Transverse colon (tissue), 4 donors: ENCODE data around the gene EDN2.

ENCODE experiments used
- EP300 ChIP-seq: sonication (generic); formaldehyde crosslinking; IDR thresholded peaks from one replicate; pipeline ENCODE4 v1.6.1; 2017; ENCODE audit warnings: antibody characterized with exemption, low read depth
- POLR2A ChIP-seq: fragments of 450-650 bp; IDR thresholded peaks from one replicate; pipeline ENCODE4 v1.6.1; 2016; ENCODE audit warnings: antibody characterized with exemption, mild to moderate bottlenecking, moderate library complexity
- POLR2AphosphoS5 ChIP-seq, 3 donors: sonication (generic); formaldehyde crosslinking; IDR thresholded peaks; one replicate each; pipeline ENCODE4 v1.6.1; 2016; ENCODE audit warnings: antibody characterized with exemption in 3 of 3
- TF ChIP-seq, protein P1 (sequence below), 5 experiments: fragments of 200-600 bp in 3 of 5; fragments of 450-650 bp in 2 of 5; sonication (generic) in 3 of 5; IDR thresholded peaks; 1 replicate in 2 of 5; 2 replicates in 3 of 5; pipeline ENCODE4 v1.5.1; 2016 to 2017; ENCODE audit warnings: antibody characterized with exemption in 5 of 5, inconsistent platforms in 3 of 5, mild to moderate bottlenecking in 2 of 5, moderate library complexity in 1 of 5

DNA sequence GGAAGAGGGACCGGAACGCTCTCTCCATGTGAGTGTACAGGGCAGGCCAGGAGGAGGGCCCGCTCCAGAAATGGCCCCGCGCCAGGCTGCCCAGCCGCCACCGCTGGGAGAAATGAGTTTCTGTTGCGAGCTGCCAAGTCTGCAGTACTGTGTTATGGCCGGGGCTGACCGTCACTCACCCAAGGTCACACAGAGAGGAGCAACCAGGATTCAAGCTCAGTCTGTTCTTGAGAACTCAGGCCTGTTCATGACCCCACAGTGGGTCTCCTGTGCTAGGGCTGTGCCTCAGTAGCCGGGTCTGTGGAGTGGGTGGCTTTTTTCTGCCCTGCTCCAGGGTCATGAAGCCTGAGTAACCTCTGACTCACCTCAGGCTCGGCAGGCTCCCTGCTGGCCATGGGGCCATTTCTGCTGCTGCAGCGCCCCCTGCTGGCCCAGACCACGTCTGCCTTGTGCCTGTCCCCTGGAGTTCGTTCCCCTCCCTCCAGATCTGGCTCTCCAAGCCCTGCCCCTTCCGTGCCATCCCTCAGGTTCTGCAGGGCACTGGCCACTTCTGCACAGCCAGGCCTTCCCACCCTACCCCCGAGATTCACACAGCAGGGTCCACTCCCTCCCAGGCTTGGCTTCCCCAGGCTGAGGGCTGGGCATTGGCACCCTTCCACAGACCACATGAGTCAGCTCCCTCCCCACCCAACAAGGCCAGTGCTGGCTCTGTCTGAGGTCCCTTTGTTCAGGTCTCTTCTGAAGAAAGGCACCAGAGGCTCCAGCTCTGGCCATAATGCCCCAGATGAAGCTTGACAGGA lies 51.8 kb downstream of the EDN2 start:
- TF ChIP-seq, protein P1, sequence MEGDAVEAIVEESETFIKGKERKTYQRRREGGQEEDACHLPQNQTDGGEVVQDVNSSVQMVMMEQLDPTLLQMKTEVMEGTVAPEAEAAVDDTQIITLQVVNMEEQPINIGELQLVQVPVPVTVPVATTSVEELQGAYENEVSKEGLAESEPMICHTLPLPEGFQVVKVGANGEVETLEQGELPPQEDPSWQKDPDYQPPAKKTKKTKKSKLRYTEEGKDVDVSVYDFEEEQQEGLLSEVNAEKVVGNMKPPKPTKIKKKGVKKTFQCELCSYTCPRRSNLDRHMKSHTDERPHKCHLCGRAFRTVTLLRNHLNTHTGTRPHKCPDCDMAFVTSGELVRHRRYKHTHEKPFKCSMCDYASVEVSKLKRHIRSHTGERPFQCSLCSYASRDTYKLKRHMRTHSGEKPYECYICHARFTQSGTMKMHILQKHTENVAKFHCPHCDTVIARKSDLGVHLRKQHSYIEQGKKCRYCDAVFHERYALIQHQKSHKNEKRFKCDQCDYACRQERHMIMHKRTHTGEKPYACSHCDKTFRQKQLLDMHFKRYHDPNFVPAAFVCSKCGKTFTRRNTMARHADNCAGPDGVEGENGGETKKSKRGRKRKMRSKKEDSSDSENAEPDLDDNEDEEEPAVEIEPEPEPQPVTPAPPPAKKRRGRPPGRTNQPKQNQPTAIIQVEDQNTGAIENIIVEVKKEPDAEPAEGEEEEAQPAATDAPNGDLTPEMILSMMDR (IDR thresholded peaks at IDR 0.05), result peak; percentile 84 to 96 (median 88)
- TF ChIP-seq EP300 (no peak), POLR2A (no peak), POLR2AphosphoS5 (IDR thresholded peaks at IDR 0.05) (no peak)
